ENCODE data around the gene VTI1B.

- no peak for TF ChIP-seq CTCF (IDR thresholded peaks at IDR 0.05)
- no peak for TF ChIP-seq POLR2A (IDR thresholded peaks at IDR 0.05)
- TF ChIP-seq POLR2AphosphoS5 (IDR thresholded peaks at IDR 0.05) = no peak
Observed at GRCh38 chr14:67620217-67620785, 54.1 kb downstream of the VTI1B start.

Measured in stomach (tissue), 4 donors.